ENCODE results near the gene DUSP28. TPM values are rescaled to one million over a fixed set of nuclear protein-coding genes. Genes with fewer than 3 reads are reported as not detected.

The DUSP28 gene, protein sequence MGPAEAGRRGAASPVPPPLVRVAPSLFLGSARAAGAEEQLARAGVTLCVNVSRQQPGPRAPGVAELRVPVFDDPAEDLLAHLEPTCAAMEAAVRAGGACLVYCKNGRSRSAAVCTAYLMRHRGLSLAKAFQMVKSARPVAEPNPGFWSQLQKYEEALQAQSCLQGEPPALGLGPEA
- total RNA-seq, result 1 to 10 TPM; 3.9 to 5.3 TPM

DNA sequence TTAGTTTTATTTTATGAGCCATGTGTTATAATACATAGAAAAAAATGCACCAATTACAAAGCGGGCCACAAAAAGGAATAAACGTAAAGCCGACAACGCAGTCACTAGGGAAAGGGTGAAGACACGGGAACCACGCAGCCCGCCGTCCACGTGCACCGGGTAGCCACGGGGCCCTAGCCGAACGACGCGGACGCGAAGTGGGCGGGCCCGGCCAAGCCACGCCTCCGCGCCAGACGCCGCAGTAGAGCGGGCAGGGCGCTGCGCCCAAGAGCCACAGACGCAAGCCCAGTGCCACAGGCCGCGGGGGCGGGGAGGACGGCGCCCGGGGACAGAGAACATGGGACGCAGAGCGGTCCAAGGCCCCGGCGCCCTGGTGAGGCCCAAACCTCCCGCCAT lies at the start of gene DUSP28:
TSS of gene DUSP28 (plus strand) at position 274 of the 396 bp plus-strand sequence. CDS start 328 bp downstream, outside the sequence.
- Histone ChIP-seq H3K36me3 (no peaks in the 10 kb centered on the region), H3K4me1 (peaks cover 28% of the 10 kb centered on the region), H3K27ac (peak within 1 kb of the TSS; percentile 98), H3K27me3 (no peaks in the 10 kb centered on the region), H3K4me3 (peak within 1 kb of the TSS; percentile 83), H3K9ac (ENCODE audit: low read depth in 2 of 2, low read length in 2 of 2) (peak within 1 kb of the TSS; percentile 83 to 87), H3K9me3 (no peaks in the 10 kb centered on the region)
- peak; percentile 93 for DNase-seq
- TF ChIP-seq, protein P1, sequence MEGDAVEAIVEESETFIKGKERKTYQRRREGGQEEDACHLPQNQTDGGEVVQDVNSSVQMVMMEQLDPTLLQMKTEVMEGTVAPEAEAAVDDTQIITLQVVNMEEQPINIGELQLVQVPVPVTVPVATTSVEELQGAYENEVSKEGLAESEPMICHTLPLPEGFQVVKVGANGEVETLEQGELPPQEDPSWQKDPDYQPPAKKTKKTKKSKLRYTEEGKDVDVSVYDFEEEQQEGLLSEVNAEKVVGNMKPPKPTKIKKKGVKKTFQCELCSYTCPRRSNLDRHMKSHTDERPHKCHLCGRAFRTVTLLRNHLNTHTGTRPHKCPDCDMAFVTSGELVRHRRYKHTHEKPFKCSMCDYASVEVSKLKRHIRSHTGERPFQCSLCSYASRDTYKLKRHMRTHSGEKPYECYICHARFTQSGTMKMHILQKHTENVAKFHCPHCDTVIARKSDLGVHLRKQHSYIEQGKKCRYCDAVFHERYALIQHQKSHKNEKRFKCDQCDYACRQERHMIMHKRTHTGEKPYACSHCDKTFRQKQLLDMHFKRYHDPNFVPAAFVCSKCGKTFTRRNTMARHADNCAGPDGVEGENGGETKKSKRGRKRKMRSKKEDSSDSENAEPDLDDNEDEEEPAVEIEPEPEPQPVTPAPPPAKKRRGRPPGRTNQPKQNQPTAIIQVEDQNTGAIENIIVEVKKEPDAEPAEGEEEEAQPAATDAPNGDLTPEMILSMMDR (IDR thresholded peaks at IDR 0.05), result no peak
- intact Hi-C loops (cut with DNase I), result no loop called here

DNA sequence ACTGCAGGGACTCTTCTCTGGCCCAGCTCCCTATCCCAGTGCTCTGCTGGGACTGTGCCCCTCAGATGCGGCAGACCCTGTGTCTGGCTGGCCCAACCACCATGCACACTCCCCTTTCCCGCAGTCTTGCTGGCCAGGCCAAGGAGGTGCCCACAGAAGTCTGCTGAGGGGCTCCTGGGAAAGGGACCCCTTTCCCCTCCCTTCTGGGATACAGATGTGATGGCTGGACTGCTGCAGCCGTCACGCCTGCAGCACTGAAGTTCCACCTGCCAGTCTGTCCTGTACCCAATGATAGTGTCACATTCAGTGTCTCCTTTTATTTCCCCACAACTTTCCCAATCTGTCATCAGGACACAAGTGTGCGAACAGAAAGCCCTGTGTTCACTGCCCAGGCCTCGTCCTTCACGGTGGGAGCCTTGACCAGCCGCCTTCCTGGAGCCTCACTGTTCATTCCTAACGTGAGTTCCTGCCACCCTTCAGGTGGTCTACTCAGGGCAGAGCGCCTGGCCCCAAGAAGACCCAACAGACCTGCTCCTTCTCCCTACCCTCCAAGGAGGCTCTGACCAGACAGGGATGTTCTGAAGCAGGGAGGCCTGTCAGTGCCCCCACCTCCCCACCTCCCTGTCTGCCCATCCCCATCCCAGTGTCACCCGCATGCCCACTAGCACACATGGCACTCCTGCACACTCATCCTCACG lies 49.5 kb upstream of the DUSP28 start:
- TF ChIP-seq, protein P1 (IDR thresholded peaks at IDR 0.05), result no peak
- no peaks in the 10 kb centered on the region for H3K27me3 ChIP-seq
- no peak overlapping the region for H3K9ac ChIP-seq (ENCODE audit: low read depth in 2 of 2, low read length in 2 of 2)
- no peak overlapping the region for H3K27ac ChIP-seq
- no peaks in the 10 kb centered on the region for H3K9me3 ChIP-seq
- no peaks in the 10 kb centered on the region for H3K4me1 ChIP-seq
- H3K4me3 ChIP-seq, result no peak overlapping the region
- H3K36me3 ChIP-seq, result no peaks in the 10 kb centered on the region
- DNase-seq, result no peak
- intact Hi-C loops (cut with DNase I), result loop anchor here (10.0 kb wide), 1 partner anchor 94 kb away; no protein-coding TSS in a partner anchor

GRCh38 chr2:240511351-240512108 lies 48.6 kb upstream of the DUSP28 start:
- no peaks in the 10 kb centered on the region for H3K27me3 ChIP-seq
- H3K4me1 ChIP-seq, result no peaks in the 10 kb centered on the region
- H3K9ac ChIP-seq (ENCODE audit: low read depth in 2 of 2, low read length in 2 of 2), result no peak overlapping the region
- no peaks in the 10 kb centered on the region for H3K36me3 ChIP-seq
- intact Hi-C loops (cut with DNase I), result loop anchor here (10.0 kb wide), 1 partner anchor 93 kb away; no protein-coding TSS in a partner anchor
- no peak overlapping the region for H3K27ac ChIP-seq
- no peak overlapping the region for H3K4me3 ChIP-seq
- no peak for DNase-seq
- H3K9me3 ChIP-seq, result no peaks in the 10 kb centered on the region
- TF ChIP-seq, protein P1 (IDR thresholded peaks at IDR 0.05), result no peak

- TF ChIP-seq, protein P1 (IDR thresholded peaks at IDR 0.05), result no peak
- no peaks in the 10 kb centered on the region for H3K9me3 ChIP-seq
- H3K4me1 ChIP-seq, result no peaks in the 10 kb centered on the region
- no peaks in the 10 kb centered on the region for H3K36me3 ChIP-seq
- no peak for DNase-seq
- no peak overlapping the region for H3K27ac ChIP-seq
- no peak overlapping the region for H3K9ac ChIP-seq (ENCODE audit: low read depth in 2 of 2, low read length in 2 of 2)
- H3K4me3 ChIP-seq, result no peak overlapping the region
- H3K27me3 ChIP-seq, result no peaks in the 10 kb centered on the region
- intact Hi-C loops (cut with DNase I), result loop anchor here (10.0 kb wide), 1 partner anchor 93 kb away; no protein-coding TSS in a partner anchor
These were observed 48.1 kb upstream of the DUSP28 start for GRCh38 chr2:240512109-240512485.
